Measurements from ENCODE around the gene ADGRE3. TPM values are rescaled to one million over a fixed set of nuclear protein-coding genes. Genes with fewer than 3 reads are reported as not detected.

Gene ADGRE3
- total and polyA plus RNA-seq, 2 of the 8 experiments (the other 6 are each of a cell fraction or from before 2014, with no cell fraction given), result not detected

- Histone ChIP-seq H2AFZ (ENCODE audit: low read length) (no peak overlapping the region), H2BK15ac (ENCODE audit: low read length) (no peak overlapping the region), H4K91ac (replicated peaks; ENCODE audit: insufficient read length, low read length) (no peak overlapping the region), H3K27me3 (replicated peaks in 1 of 4; ENCODE audit: control insufficient read depth in 3 of 4, extremely low read depth in 1 of 4, insufficient read depth in 3 of 4, low read length in 3 of 4) (no peaks in the 10 kb centered on the region), H3K9ac (replicated peaks in 1 of 4; ENCODE audit: extremely low read depth in 1 of 4, low read depth in 3 of 4, low read length in 3 of 4) (no peak overlapping the region), H2BK120ac (replicated peaks; ENCODE audit: low read depth, low read length) (no peak overlapping the region), H4K20me1 (replicated peaks in 1 of 2; ENCODE audit: control insufficient read depth in 1 of 2, insufficient read depth in 2 of 2, low read length in 2 of 2) (no peaks in the 10 kb centered on the region), H2BK5ac (ENCODE audit: low read depth, low read length) (no peak overlapping the region), H4K8ac (ENCODE audit: extremely low read depth, insufficient read depth, low read length) (no peak overlapping the region), H3K4me1 (replicated peaks in 1 of 4; ENCODE audit: control insufficient read depth in 3 of 4, insufficient read depth in 4 of 4, low read length in 3 of 4) (no peaks in the 10 kb centered on the region), H2AK5ac (ENCODE audit: low read depth, low read length) (no peak overlapping the region), H3K36me3 (ENCODE audit: control insufficient read depth in 2 of 4, insufficient read depth in 4 of 4, low read length in 3 of 4) (no peaks in the 10 kb centered on the region), H3K9me3 (ENCODE audit: insufficient read depth in 2 of 2, low read depth in 1 of 2, low read length in 1 of 2) (peaks cover 39 to 43% of the 10 kb centered on the region in 2 experiments), H3K23me2 (ENCODE audit: low read depth, low read length) (no peaks in the 10 kb centered on the region; the same call in 1 of the 2 replicates), H3K79me2 (ENCODE audit: control insufficient read depth in 1 of 2, insufficient read depth in 2 of 2, low read length in 2 of 2) (no peaks in the 10 kb centered on the region), H3K4me2 (ENCODE audit: insufficient read depth in 1 of 2, low read depth in 2 of 2, low read length in 2 of 2) (no peak overlapping the region), H3K14ac (ENCODE audit: insufficient read length) (no peak overlapping the region), H2BK20ac (ENCODE audit: low read length) (no peak overlapping the region), H3K27ac (ENCODE audit: low read depth, low read length) (no peak overlapping the region), H3K79me1 (ENCODE audit: low read depth, low read length) (no peaks in the 10 kb centered on the region), H3K4me3 (ENCODE audit: extremely low read depth in 1 of 4, insufficient read depth in 2 of 4, low read depth in 3 of 4, low read length in 4 of 4) (no peak overlapping the region), H3K23ac (ENCODE audit: insufficient read length) (no peak overlapping the region), H3K4ac (replicated peaks; ENCODE audit: insufficient read length, low read depth, low read length) (no peak overlapping the region), H3K18ac (ENCODE audit: extremely low read depth, low read length) (no peak overlapping the region), H2BK12ac (ENCODE audit: low read depth, low read length) (no peak overlapping the region), H3K56ac (replicated peaks; ENCODE audit: insufficient read length, low read depth, low read length) (no peak overlapping the region), H4K5ac (ENCODE audit: insufficient read length, low read depth, low read length) (no peak overlapping the region)
- WGBS, 2 experiments (ENCODE audit: extremely low coverage in 1 of 2, insufficient coverage in 1 of 2, insufficient read length in 1 of 2, insufficient replicate concordance in 2 of 2, low coverage in 1 of 2, low lambda C conversion rate in 2 of 2, missing lambda C conversion rate in 1 of 2), result 85% methylated on average over 12 of the region's 12 CpGs; no CpG with 5 or more reads in 1 of the 2 experiments
- ChIA-PET POLR2A (ENCODE audit: partially characterized antibody) (no interaction called here), CTCF (ENCODE audit: partially characterized antibody) (interaction anchor here (1.2 kb wide), 1 partner anchor 60 kb away, joined by 3 read pairs; no protein-coding TSS in a partner anchor)
- FAIRE-seq, result no peak
- no peak for DNase-seq (ENCODE audit: low read depth in 1 of 2, low spot score in 2 of 2)
- no peak for TF ChIP-seq RXRA (IDR thresholded peaks at IDR 0.05; ENCODE audit: insufficient read depth, low read depth, low read length)
- TF ChIP-seq FOSL1 (IDR thresholded peaks at IDR 0.05; ENCODE audit: insufficient read depth, low read depth, low read length), result no peak
- TF ChIP-seq CHD1 (IDR thresholded peaks at IDR 0.05; ENCODE audit: low read depth, low read length), result no peak
- no peak for TF ChIP-seq SP2 (IDR thresholded peaks at IDR 0.05; ENCODE audit: low read length)
- no peak for TF ChIP-seq EP300 (IDR thresholded peaks at IDR 0.05; ENCODE audit: borderline replicate concordance in 1 of 2, low read depth in 2 of 2, low read length in 2 of 2)
- TF ChIP-seq ASH2L (IDR thresholded peaks at IDR 0.05; ENCODE audit: low read length), result no peak
- no peak for TF ChIP-seq RAD21 (IDR thresholded peaks at IDR 0.05 in 1 of 2, conservative IDR thresholded peaks at IDR 0.05 in 1 of 2; ENCODE audit: low read depth in 2 of 2, low read length in 2 of 2)
- no peak for TF ChIP-seq RBBP5 (IDR thresholded peaks at IDR 0.05; ENCODE audit: borderline replicate concordance, low read depth, low read length)
- no peak for TF ChIP-seq SP1 (IDR thresholded peaks at IDR 0.05; ENCODE audit: low read depth, low read length)
- no peak for TF ChIP-seq TEAD4 (IDR thresholded peaks at IDR 0.05; ENCODE audit: low read depth, low read length)
- TF ChIP-seq EZH2 (IDR thresholded peaks at IDR 0.05; ENCODE audit: low read depth, low read length, severe bottlenecking), result no peak
- no peak for TF ChIP-seq E2F6 (IDR thresholded peaks at IDR 0.05)
- no peak for TF ChIP-seq JUN (IDR thresholded peaks at IDR 0.05; ENCODE audit: low read depth, low read length)
These were observed 13.2 kb downstream of the ADGRE3 start for GRCh38 chr19:14661372-14661924.
